HL-60 (cell line): ENCODE measurements around the gene MPPE1.

Source experiments
- DNase-seq, 2 experiments: peaks; one replicate each; pipeline ENCODE4 v3.0.0-alpha.2; 2010 to 2020; ENCODE audit warnings: low read depth in 1 of 2, low spot score in 1 of 2
- H3K27ac ChIP-seq: fragments of 250-450 bp; sonication (Bioruptor Pico); replicated peaks from 2 replicates; pipeline ENCODE4 v1.5.1; 2020; ENCODE audit warnings: mild to moderate bottlenecking, moderate library complexity
- H3K27me3 ChIP-seq: fragments of 250-450 bp; sonication (Bioruptor Pico); 2 replicates; pipeline ENCODE4 v1.5.1; 2021; ENCODE audit warnings: mild to moderate bottlenecking, moderate library complexity; ENCODE audit not compliant: insufficient read depth, poor library complexity, severe bottlenecking
- H3K4me3 ChIP-seq: replicated peaks from 2 replicates; pipeline ENCODE4 v1.5.1; 2011; ENCODE audit warnings: mild to moderate bottlenecking, control low read depth, low read length; ENCODE audit not compliant: insufficient read depth
- CTCF ChIP-seq: IDR thresholded peaks from one replicate; pipeline ENCODE4 v1.5.1; 2011; ENCODE audit warnings: low read length, control low read depth, inconsistent platforms; ENCODE audit not compliant: insufficient read depth
- GABPA ChIP-seq: IDR thresholded peaks from 2 replicates; pipeline ENCODE4 v1.6.1; 2012; ENCODE audit warnings: low read depth
- POLR2AphosphoS5 ChIP-seq: IDR thresholded peaks from 2 replicates; pipeline ENCODE4 v1.6.1; 2012; ENCODE audit warnings: low read depth
- SPI1 ChIP-seq: IDR thresholded peaks from 2 replicates; pipeline ENCODE4 v1.6.1; 2012; ENCODE audit warnings: low read depth, mild to moderate bottlenecking, borderline replicate concordance
- TF ChIP-seq, protein P1 (sequence below): IDR thresholded peaks from 2 replicates; pipeline ENCODE4 v1.6.1; 2012; ENCODE audit warnings: low read depth; ENCODE audit not compliant: insufficient replicate concordance

MPPE1 gene

DNA sequence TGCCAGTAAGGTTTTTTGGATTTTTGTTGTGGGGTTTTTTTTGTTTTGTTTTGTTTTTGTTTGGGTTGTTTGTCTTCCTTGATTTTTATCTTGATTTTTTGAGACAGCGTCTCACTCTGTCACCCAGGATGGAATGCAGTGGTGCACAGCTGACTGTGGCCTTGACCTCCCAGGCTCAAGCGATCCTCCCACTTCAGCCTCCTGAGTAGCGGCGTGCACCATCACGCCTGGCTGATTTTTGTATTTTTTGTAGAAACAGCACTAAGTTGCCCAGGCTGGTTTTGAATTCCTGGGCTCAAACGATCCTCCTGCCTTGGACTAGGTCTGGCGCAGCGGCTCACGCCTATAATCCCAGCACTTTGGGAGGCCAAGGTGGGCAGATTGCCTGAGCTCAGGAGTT lies 16.4 kb downstream of the MPPE1 start:
- H3K4me3 ChIP-seq = no peak overlapping the region
- no peak for DNase-seq
- no peaks in the 10 kb centered on the region for H3K27me3 ChIP-seq
- H3K27ac ChIP-seq = no peak overlapping the region
- no peak for TF ChIP-seq GABPA
- TF ChIP-seq POLR2AphosphoS5 = no peak
- TF ChIP-seq CTCF = no peak
- TF ChIP-seq, protein P1, sequence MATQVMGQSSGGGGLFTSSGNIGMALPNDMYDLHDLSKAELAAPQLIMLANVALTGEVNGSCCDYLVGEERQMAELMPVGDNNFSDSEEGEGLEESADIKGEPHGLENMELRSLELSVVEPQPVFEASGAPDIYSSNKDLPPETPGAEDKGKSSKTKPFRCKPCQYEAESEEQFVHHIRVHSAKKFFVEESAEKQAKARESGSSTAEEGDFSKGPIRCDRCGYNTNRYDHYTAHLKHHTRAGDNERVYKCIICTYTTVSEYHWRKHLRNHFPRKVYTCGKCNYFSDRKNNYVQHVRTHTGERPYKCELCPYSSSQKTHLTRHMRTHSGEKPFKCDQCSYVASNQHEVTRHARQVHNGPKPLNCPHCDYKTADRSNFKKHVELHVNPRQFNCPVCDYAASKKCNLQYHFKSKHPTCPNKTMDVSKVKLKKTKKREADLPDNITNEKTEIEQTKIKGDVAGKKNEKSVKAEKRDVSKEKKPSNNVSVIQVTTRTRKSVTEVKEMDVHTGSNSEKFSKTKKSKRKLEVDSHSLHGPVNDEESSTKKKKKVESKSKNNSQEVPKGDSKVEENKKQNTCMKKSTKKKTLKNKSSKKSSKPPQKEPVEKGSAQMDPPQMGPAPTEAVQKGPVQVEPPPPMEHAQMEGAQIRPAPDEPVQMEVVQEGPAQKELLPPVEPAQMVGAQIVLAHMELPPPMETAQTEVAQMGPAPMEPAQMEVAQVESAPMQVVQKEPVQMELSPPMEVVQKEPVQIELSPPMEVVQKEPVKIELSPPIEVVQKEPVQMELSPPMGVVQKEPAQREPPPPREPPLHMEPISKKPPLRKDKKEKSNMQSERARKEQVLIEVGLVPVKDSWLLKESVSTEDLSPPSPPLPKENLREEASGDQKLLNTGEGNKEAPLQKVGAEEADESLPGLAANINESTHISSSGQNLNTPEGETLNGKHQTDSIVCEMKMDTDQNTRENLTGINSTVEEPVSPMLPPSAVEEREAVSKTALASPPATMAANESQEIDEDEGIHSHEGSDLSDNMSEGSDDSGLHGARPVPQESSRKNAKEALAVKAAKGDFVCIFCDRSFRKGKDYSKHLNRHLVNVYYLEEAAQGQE = no peak
- TF ChIP-seq SPI1 = no peak

- no peak for DNase-seq
- no peaks in the 10 kb centered on the region for H3K27me3 ChIP-seq
- H3K4me3 ChIP-seq = no peak overlapping the region
- H3K27ac ChIP-seq = no peak overlapping the region
- TF ChIP-seq, protein P1 = no peak
- TF ChIP-seq SPI1 = no peak
- no peak for TF ChIP-seq CTCF
- TF ChIP-seq GABPA = no peak
- no peak for TF ChIP-seq POLR2AphosphoS5
Measured at GRCh38 chr18:11889284-11889683, 18.8 kb downstream of the MPPE1 start.

DNA sequence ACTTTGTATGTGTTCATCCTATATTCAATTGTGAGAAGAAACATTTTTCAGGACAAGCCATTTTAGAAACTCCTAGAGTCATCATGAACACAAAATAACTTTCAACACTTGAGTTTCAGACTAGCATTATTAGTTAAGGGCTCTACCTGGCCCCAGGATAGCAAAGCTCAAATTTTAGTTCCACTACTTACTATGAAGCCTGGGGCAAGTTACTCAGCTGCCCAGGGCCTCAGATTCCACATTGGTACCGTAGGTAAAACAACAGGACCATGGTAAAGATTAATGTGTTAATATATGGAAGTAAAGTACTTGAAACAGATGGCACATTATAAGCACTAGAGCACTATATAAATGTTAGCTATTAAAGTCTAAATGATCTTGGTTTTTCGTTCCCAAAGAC lies 19.4 kb downstream of the MPPE1 start:
- TF ChIP-seq GABPA = no peak
- no peak for TF ChIP-seq SPI1
- TF ChIP-seq CTCF = no peak
- TF ChIP-seq, protein P1 = no peak
- TF ChIP-seq POLR2AphosphoS5 = no peak
- DNase-seq = no peak

More for the DNA sequence above, 19.4 kb downstream of the MPPE1 start:
- Histone ChIP-seq H3K27ac (no peak overlapping the region), H3K27me3 (no peaks in the 10 kb centered on the region), H3K4me3 (no peak overlapping the region)
